Measurements from ENCODE around the gene LHFPL3. TPM values are rescaled to one million over a fixed set of nuclear protein-coding genes. Genes with fewer than 3 reads are reported as not detected.

The LHFPL3 gene
- total RNA-seq, 4 donors from 2014 or later: not detected

GRCh38 chr7:104825099-104825498 is 496.7 kb downstream of the LHFPL3 start:
- H3K9me3 ChIP-seq: no peaks in the 10 kb centered on the region
- no peaks in the 10 kb centered on the region for H3K4me1 ChIP-seq
- no peak overlapping the region for H3K27ac ChIP-seq
- TF ChIP-seq CTCF (IDR thresholded peaks at IDR 0.05) (no peak), POLR2A (IDR thresholded peaks at IDR 0.05) (no peak)
- H3K27me3 ChIP-seq: no peaks in the 10 kb centered on the region
- H3K4me3 ChIP-seq: no peak overlapping the region
- H3K36me3 ChIP-seq: no peaks in the 10 kb centered on the region
- no peak for DNase-seq

GRCh38 chr7:104826135-104826534 is 497.7 kb downstream of the LHFPL3 start:
- no peaks in the 10 kb centered on the region for H3K36me3 ChIP-seq
- DNase-seq: no peak
- no peak overlapping the region for H3K4me3 ChIP-seq
- H3K27me3 ChIP-seq: no peaks in the 10 kb centered on the region
- TF ChIP-seq CTCF (IDR thresholded peaks at IDR 0.05) (no peak), POLR2A (IDR thresholded peaks at IDR 0.05) (no peak)
- no peaks in the 10 kb centered on the region for H3K4me1 ChIP-seq
- no peak overlapping the region for H3K27ac ChIP-seq
- no peaks in the 10 kb centered on the region for H3K9me3 ChIP-seq

- Histone ChIP-seq H3K27ac (no peak overlapping the region), H3K4me3 (no peak overlapping the region), H3K27me3 (no peaks in the 10 kb centered on the region), H3K4me1 (no peaks in the 10 kb centered on the region), H3K36me3 (no peaks in the 10 kb centered on the region), H3K9me3 (no peaks in the 10 kb centered on the region)
- TF ChIP-seq POLR2A (IDR thresholded peaks at IDR 0.05) (no peak), CTCF (IDR thresholded peaks at IDR 0.05) (no peak)
- DNase-seq: no peak
These were observed 508.6 kb downstream of the LHFPL3 start for GRCh38 chr7:104836976-104837375.

- Histone ChIP-seq H3K9me3 (no peaks in the 10 kb centered on the region), H3K36me3 (no peaks in the 10 kb centered on the region), H3K4me1 (no peaks in the 10 kb centered on the region), H3K27me3 (no peaks in the 10 kb centered on the region), H3K4me3 (no peak overlapping the region), H3K27ac (no peak overlapping the region)
- TF ChIP-seq POLR2A (IDR thresholded peaks at IDR 0.05): no peak
- TF ChIP-seq CTCF (IDR thresholded peaks at IDR 0.05): no peak
- DNase-seq: no peak
These were observed 510.3 kb downstream of the LHFPL3 start for GRCh38 chr7:104838537-104839299.

GRCh38 chr7:104839842-104840241 is 511.4 kb downstream of the LHFPL3 start:
- no peak for DNase-seq
- H3K9me3 ChIP-seq: no peaks in the 10 kb centered on the region
- no peak overlapping the region for H3K4me3 ChIP-seq
- no peak overlapping the region for H3K27ac ChIP-seq
- H3K4me1 ChIP-seq: no peaks in the 10 kb centered on the region
- H3K36me3 ChIP-seq: no peaks in the 10 kb centered on the region
- TF ChIP-seq CTCF (IDR thresholded peaks at IDR 0.05): no peak
- no peak for TF ChIP-seq POLR2A (IDR thresholded peaks at IDR 0.05)
- H3K27me3 ChIP-seq: no peaks in the 10 kb centered on the region

Measured in Peyer's patch (tissue), 4 donors.